GM19351 (cell line): ENCODE measurements around the gene CISD3.
"Not testable (repeated sequence)": the region's sequence is repeated elsewhere in the genome, so short reads cannot be mapped to it uniquely, and the experiment has no call there.

Experiments
- ATAC-seq: cut with Tn5 transposase; IDR thresholded peaks from one replicate; pipeline ENCODE4 v1.9.1; 2021; ENCODE audit warnings: mild to moderate bottlenecking, moderate library complexity; ENCODE audit not compliant: unreplicated experiment

CISD3 gene

GRCh38 chr17:38707678-38708351, 22.3 kb upstream of the CISD3 start:
- ATAC-seq = no peak

- ATAC-seq = no peak
These were observed 20.9 kb upstream of the CISD3 start for GRCh38 chr17:38709104-38709820.

- no peak for ATAC-seq
These were observed 20.1 kb upstream of the CISD3 start for GRCh38 chr17:38709864-38710603.

- no peak for ATAC-seq
These were observed 19.6 kb upstream of the CISD3 start for GRCh38 chr17:38710604-38710962.

GRCh38 chr17:38710985-38711384, 19.2 kb upstream of the CISD3 start:
- no peak for ATAC-seq

GRCh38 chr17:38711792-38712571, 18.2 kb upstream of the CISD3 start:
- no peak for ATAC-seq

GRCh38 chr17:38712593-38712992, 17.5 kb upstream of the CISD3 start:
- no peak for ATAC-seq

- ATAC-seq = no peak
These were observed 16.6 kb upstream of the CISD3 start for GRCh38 chr17:38713456-38714075.

GRCh38 chr17:38715216-38715943, 14.8 kb upstream of the CISD3 start:
- no peak for ATAC-seq

- ATAC-seq = no peak
These were observed 13.7 kb upstream of the CISD3 start for GRCh38 chr17:38716368-38717005.

GRCh38 chr17:38717139-38717745, 12.9 kb upstream of the CISD3 start:
- no peak for ATAC-seq

GRCh38 chr17:38719289-38719942, 10.7 kb upstream of the CISD3 start:
- ATAC-seq = no peak

GRCh38 chr17:38719943-38720641, 10.0 kb upstream of the CISD3 start:
- ATAC-seq = no peak

GRCh38 chr17:38720941-38721340, 9.2 kb upstream of the CISD3 start:
- ATAC-seq = no peak

GRCh38 chr17:38721802-38722201, 8.3 kb upstream of the CISD3 start:
- ATAC-seq = no peak

GRCh38 chr17:38724337-38724988, 5.7 kb upstream of the CISD3 start:
- no peak for ATAC-seq

- ATAC-seq = no peak
These were observed 5.1 kb upstream of the CISD3 start for GRCh38 chr17:38725066-38725465.

- ATAC-seq = not testable (repeated sequence)
These were observed 4.0 kb upstream of the CISD3 start for GRCh38 chr17:38726145-38726544.
